Measurements from ENCODE around the gene AACS.
"Not testable (repeated sequence)": the region's sequence is repeated elsewhere in the genome, so short reads cannot be mapped to it uniquely, and the experiment has no call there.

Gene AACS

GRCh38 chr12:125065021-125065918 lies at the start of gene AACS:
TSS of gene AACS (plus strand) at chr12:125065435. CDS start at chr12:125065585, 150 bp downstream.
- DNase-seq, result peak; percentile 74

GRCh38 chr12:125015680-125016310 lies 49.4 kb upstream of the AACS start:
- no peak for DNase-seq

- DNase-seq, result no peak
These were observed 47.4 kb upstream of the AACS start for GRCh38 chr12:125017801-125018200.

- DNase-seq, result no peak
These were observed 46.9 kb upstream of the AACS start for GRCh38 chr12:125018356-125018755.

- no peak for DNase-seq
These were observed 44.1 kb upstream of the AACS start for GRCh38 chr12:125021096-125021495.

- no peak for DNase-seq
These were observed 43.5 kb upstream of the AACS start for GRCh38 chr12:125021771-125022170.

GRCh38 chr12:125023065-125023464 lies 42.2 kb upstream of the AACS start:
- no peak for DNase-seq

- no peak for DNase-seq
These were observed 40.2 kb upstream of the AACS start for GRCh38 chr12:125024949-125025563.

- DNase-seq, result no peak
These were observed 39.5 kb upstream of the AACS start for GRCh38 chr12:125025606-125026235.

GRCh38 chr12:125028106-125028505 lies 37.1 kb upstream of the AACS start:
- DNase-seq, result no peak

GRCh38 chr12:125029761-125030358 lies 35.4 kb upstream of the AACS start:
- DNase-seq, result no peak

GRCh38 chr12:125031471-125031870 lies 33.8 kb upstream of the AACS start:
- DNase-seq, result not testable (repeated sequence)

GRCh38 chr12:125032466-125033152 lies 32.6 kb upstream of the AACS start:
- DNase-seq, result no peak

- no peak for DNase-seq
These were observed 31.9 kb upstream of the AACS start for GRCh38 chr12:125033288-125033687.

GRCh38 chr12:125038976-125039625 lies 26.1 kb upstream of the AACS start:
- no peak for DNase-seq

- no peak for DNase-seq
These were observed 16.2 kb upstream of the AACS start for GRCh38 chr12:125049093-125049458.

- no peak for DNase-seq
These were observed 14.8 kb upstream of the AACS start for GRCh38 chr12:125050446-125050845.

- no peak for DNase-seq
These were observed 14.4 kb upstream of the AACS start for GRCh38 chr12:125050868-125051267.

GRCh38 chr12:125053821-125054220 lies 11.4 kb upstream of the AACS start:
- DNase-seq, result no peak

- DNase-seq, result no peak
These were observed 9.6 kb upstream of the AACS start for GRCh38 chr12:125055591-125055990.

- DNase-seq, result no peak
These were observed 8.9 kb upstream of the AACS start for GRCh38 chr12:125056306-125056705.

GRCh38 chr12:125057708-125058107 lies 7.5 kb upstream of the AACS start:
- DNase-seq, result no peak

All from activated naive CD4-positive, alpha-beta T cell treated with Interleukin-2 at 50 U/mL for 16 hours (primary cell).